Liver (tissue), 9 donors: Measurements from ENCODE around the gene ANKLE1. TPM values are rescaled to one million over a fixed set of nuclear protein-coding genes. Genes with fewer than 3 reads are reported as not detected.

Source experiments
- DNase-seq: peaks from one replicate; pipeline ENCODE4 v3.0.0-alpha.2; 2017; ENCODE audit warnings: low spot score
- H3K27ac ChIP-seq, 2 donors: one replicate each; pipeline ENCODE4 v1.7.0; 2013; ENCODE audit warnings: inconsistent platforms in 2 of 2, low read length in 2 of 2, control low read depth in 1 of 2, low read depth in 1 of 2, mild to moderate bottlenecking in 1 of 2
- H3K27me3 ChIP-seq, 4 donors: one replicate each; pipeline versions ENCODE4 v1.6.1 to v1.7.0; 2013; ENCODE audit warnings: low read length in 3 of 4, inconsistent platforms in 1 of 4, mild to moderate bottlenecking in 1 of 4, moderate library complexity in 1 of 4; ENCODE audit not compliant: control insufficient read depth in 4 of 4, insufficient read depth in 4 of 4
- H3K36me3 ChIP-seq, 4 donors: one replicate each; pipeline versions ENCODE4 v1.6.1 to v1.7.0; 2013; ENCODE audit warnings: low read length in 3 of 4, mild to moderate bottlenecking in 3 of 4, low read depth in 1 of 4, moderate library complexity in 1 of 4; ENCODE audit not compliant: control insufficient read depth in 4 of 4, insufficient read depth in 3 of 4
- H3K4me1 ChIP-seq, 4 donors: one replicate each; pipeline versions ENCODE4 v1.6.1 to v1.7.0; 2013; ENCODE audit warnings: low read length in 3 of 4, mild to moderate bottlenecking in 3 of 4, moderate library complexity in 1 of 4; ENCODE audit not compliant: control insufficient read depth in 4 of 4, insufficient read depth in 4 of 4
- H3K4me3 ChIP-seq, 3 donors: one replicate each; pipeline versions ENCODE4 v1.6.1 to v1.7.0; 2013; ENCODE audit warnings: low read length in 3 of 3, control low read depth in 1 of 3, low read depth in 1 of 3, mild to moderate bottlenecking in 1 of 3
- H3K9ac ChIP-seq, 2 donors: one replicate each; pipeline ENCODE4 v1.7.0; 2013; ENCODE audit warnings: low read length in 2 of 2, mild to moderate bottlenecking in 2 of 2, moderate library complexity in 2 of 2, control low read depth in 1 of 2, low read depth in 1 of 2
- H3K9me3 ChIP-seq, 4 donors: one replicate each; pipeline versions ENCODE4 v1.6.1 to v1.7.0; 2013; ENCODE audit warnings: low read length in 3 of 4; ENCODE audit not compliant: control insufficient read depth in 4 of 4
- ATF3 ChIP-seq: IDR thresholded peaks from 2 replicates; pipeline ENCODE4 v1.6.1; 2016; ENCODE audit warnings: antibody characterized with exemption
- EGR1 ChIP-seq, 2 donors: IDR thresholded peaks; 2 replicates each; pipeline ENCODE4 v1.6.1; 2016 to 2018; ENCODE audit warnings: antibody characterized with exemption in 2 of 2, low read depth in 2 of 2
- FOXA1 ChIP-seq: IDR thresholded peaks from 2 replicates; pipeline ENCODE4 v1.6.1; 2016; ENCODE audit warnings: antibody characterized with exemption
- FOXA2 ChIP-seq: IDR thresholded peaks from 2 replicates; pipeline ENCODE4 v1.6.1; 2016; ENCODE audit warnings: antibody characterized with exemption
- GABPA ChIP-seq, 2 donors: IDR thresholded peaks in 1 of 2; conservative IDR thresholded peaks in 1 of 2; 2 replicates each; pipeline ENCODE4 v1.6.1; 2016; ENCODE audit warnings: antibody characterized with exemption in 2 of 2, mild to moderate bottlenecking in 1 of 2, moderate library complexity in 1 of 2
- HNF4A ChIP-seq, 2 donors: conservative IDR thresholded peaks; 2 replicates each; pipeline ENCODE4 v1.6.1; 2016; ENCODE audit warnings: antibody characterized with exemption in 2 of 2, mild to moderate bottlenecking in 2 of 2
- HNF4G ChIP-seq: IDR thresholded peaks from 2 replicates; pipeline ENCODE4 v1.6.1; 2016; ENCODE audit warnings: antibody characterized with exemption
- JUND ChIP-seq, 2 donors: IDR thresholded peaks; 2 replicates each; pipeline ENCODE4 v1.6.1; 2016; ENCODE audit warnings: antibody characterized with exemption in 2 of 2
- NR2F2 ChIP-seq: IDR thresholded peaks from 2 replicates; pipeline ENCODE4 v1.6.1; 2016; ENCODE audit warnings: antibody characterized with exemption
- RAD21 ChIP-seq, 2 donors: IDR thresholded peaks; 2 replicates each; pipeline ENCODE4 v1.6.1; 2016; ENCODE audit warnings: antibody characterized with exemption in 2 of 2, mild to moderate bottlenecking in 2 of 2
- REST ChIP-seq: IDR thresholded peaks from 2 replicates; pipeline ENCODE4 v1.6.1; 2016; ENCODE audit warnings: antibody characterized with exemption, mild to moderate bottlenecking
- SP1 ChIP-seq: IDR thresholded peaks from 2 replicates; pipeline ENCODE4 v1.6.1; 2018; ENCODE audit warnings: antibody characterized with exemption, mild to moderate bottlenecking
- TAF1 ChIP-seq: conservative IDR thresholded peaks from 2 replicates; pipeline ENCODE4 v1.6.1; 2016; ENCODE audit warnings: antibody characterized with exemption, mild to moderate bottlenecking
- YY1 ChIP-seq: IDR thresholded peaks from 2 replicates; pipeline ENCODE4 v1.6.1; 2016; ENCODE audit warnings: antibody characterized with exemption, mild to moderate bottlenecking
- WGBS: extraction: QIAGEN DNeasy Blood & Tissue Kit; methylation state at CpG from one replicate; pipeline ENCODE4 v1.1.7; 2013; 5-methylcytosine and 5-hydroxymethylcytosine counted together
- polyA plus RNA-seq, 2 donors: library from polyadenylated mRNA; stranded (reverse) in 1 of 2; unstranded in 1 of 2; fragments of 200-250 nt in 1 of 2; fragments of >200 nt in 1 of 2; fragmentation: Nextera tagmentation in 1 of 2; extraction: Ambion mirVana in 1 of 2; gene quantifications; one replicate each; pipeline versions ENCODE4 v1.2.1 to v1.2.3, GENCODE V29; 2013 to 2015
- total RNA-seq, 2 donors: library from RNA; depleted of rRNA; stranded (reverse); fragments of >200 nt; gene quantifications; one replicate each; pipeline ENCODE4 v1.2.3, GENCODE V29; 2014
- TF ChIP-seq, protein P1 (sequence below): fragments of 150-350 bp; IDR thresholded peaks from 2 replicates; pipeline ENCODE4 v1.5.1; 2017; ENCODE audit warnings: improper control_type of control experiment, low read depth, low read length; ENCODE audit not compliant: missing input control
- donor health status: healthy.
- donor health status: healthy.
- donor health status: healthy.
- donor health status: healthy.
- donor health status: healthy.

ANKLE1 gene
- total and polyA plus RNA-seq, 4 donors: 0.10 to 43.2 (median 0.29) TPM

- no peak for DNase-seq
- Histone ChIP-seq H3K4me1 (peaks cover 15 to 32% (median 21%) of the 10 kb centered on the region in 4 donors), H3K4me3 (no peak overlapping the region), H3K9me3 (no peaks in the 10 kb centered on the region), H3K27me3 (no peaks in the 10 kb centered on the region), H3K27ac (no peak overlapping the region), H3K36me3 (no peaks in the 10 kb centered on the region), H3K9ac (no peak overlapping the region)
- TF ChIP-seq JUND (IDR thresholded peaks at IDR 0.05): no peak
- TF ChIP-seq FOXA2: no peak
- no peak for TF ChIP-seq REST
- TF ChIP-seq HNF4A (conservative IDR thresholded peaks at IDR 0.05): no peak
- no peak for TF ChIP-seq ATF3
- TF ChIP-seq EGR1 (IDR thresholded peaks at IDR 0.05; ENCODE audit: low read depth in 2 of 2): no peak
- WGBS: 68% methylated on average over 51 of the region's 51 CpGs
Measured at GRCh38 chr19:17329366-17330261, 47.9 kb downstream of the ANKLE1 start.

DNA sequence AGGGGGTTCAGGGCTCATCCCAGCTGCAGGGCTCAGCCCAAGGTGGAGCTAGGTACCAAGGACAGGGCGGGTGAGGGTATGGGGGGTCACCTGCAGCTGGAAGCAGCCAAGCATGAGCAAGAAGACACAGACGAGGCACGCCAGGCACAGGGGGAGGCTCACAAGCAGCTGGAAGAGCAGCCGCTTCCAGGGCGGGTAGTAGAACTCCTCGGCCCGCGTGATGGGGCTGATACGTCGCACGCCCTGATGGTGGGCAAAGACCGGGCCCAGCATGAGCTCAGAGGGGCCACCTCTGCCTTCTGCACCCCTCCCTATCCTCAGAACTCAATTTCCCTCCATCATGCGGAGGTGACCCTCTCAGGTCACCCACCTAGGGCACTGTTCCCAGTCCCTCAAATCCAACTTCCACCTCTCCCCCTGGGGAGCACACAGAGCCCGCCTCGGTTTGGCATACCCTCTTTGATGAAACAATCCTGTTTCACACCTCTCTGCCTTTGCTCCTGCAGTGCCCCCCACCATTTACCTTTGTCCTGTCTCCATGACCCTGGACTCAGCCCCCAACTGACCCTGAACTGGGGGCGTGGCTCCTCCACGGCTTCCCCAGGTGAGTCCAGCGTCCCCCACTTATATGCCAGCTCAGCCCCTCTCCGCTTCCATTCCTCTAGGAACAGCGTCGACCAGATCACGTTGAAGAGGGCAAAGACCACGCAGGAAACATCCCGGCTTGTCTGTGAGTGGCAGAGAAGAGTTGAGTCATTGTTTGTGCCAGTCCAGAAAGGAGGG is 48.8 kb downstream of the ANKLE1 start:
- no peaks in the 10 kb centered on the region for H3K27me3 ChIP-seq
- peaks cover 15 to 31% (median 24%) of the 10 kb centered on the region in 4 donors for H3K4me1 ChIP-seq
- 94% methylated on average over 24 of the region's 24 CpGs for WGBS
- no peak for DNase-seq
- H3K4me3 ChIP-seq: no peak overlapping the region
- H3K9ac ChIP-seq: no peak overlapping the region
- no peak overlapping the region for H3K27ac ChIP-seq
- H3K36me3 ChIP-seq: no peaks in the 10 kb centered on the region
- no peak for TF ChIP-seq NR2F2
- no peaks in the 10 kb centered on the region for H3K9me3 ChIP-seq

DNA sequence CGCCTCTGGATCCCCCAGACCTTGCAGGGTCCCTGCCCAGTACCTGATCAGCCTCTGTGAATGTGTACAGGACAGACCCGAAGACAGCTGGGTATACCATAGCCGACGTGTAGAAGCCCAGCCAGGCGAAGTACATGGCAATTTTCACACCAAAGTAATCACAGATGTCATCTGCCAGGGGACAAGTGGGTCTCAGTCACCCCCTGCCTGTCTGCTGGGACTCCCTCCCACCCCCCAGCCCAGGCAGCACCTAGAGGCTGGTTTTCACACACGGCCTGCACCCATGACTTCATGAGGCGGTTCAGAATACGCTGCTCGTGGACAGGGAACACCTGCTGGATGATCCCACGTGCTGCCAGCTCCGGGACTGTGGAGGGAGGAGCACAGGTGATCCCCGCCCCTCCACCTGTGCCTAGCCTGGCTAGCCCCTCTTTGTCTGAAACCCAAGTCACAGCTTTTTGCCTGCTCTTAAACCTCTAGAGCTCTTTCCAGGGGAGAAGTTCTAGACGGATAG is 49.4 kb downstream of the ANKLE1 start:
- DNase-seq: no peak
- Histone ChIP-seq H3K27me3 (no peaks in the 10 kb centered on the region), H3K4me1 (peaks cover 14 to 25% (median 18%) of the 10 kb centered on the region in 4 donors), H3K27ac (no peak overlapping the region), H3K9ac (no peak overlapping the region), H3K4me3 (no peak overlapping the region), H3K36me3 (no peaks in the 10 kb centered on the region), H3K9me3 (no peaks in the 10 kb centered on the region)
- WGBS: 90% methylated on average over 13 of the region's 13 CpGs
- TF ChIP-seq ATF3: no peak
- TF ChIP-seq, protein P1, sequence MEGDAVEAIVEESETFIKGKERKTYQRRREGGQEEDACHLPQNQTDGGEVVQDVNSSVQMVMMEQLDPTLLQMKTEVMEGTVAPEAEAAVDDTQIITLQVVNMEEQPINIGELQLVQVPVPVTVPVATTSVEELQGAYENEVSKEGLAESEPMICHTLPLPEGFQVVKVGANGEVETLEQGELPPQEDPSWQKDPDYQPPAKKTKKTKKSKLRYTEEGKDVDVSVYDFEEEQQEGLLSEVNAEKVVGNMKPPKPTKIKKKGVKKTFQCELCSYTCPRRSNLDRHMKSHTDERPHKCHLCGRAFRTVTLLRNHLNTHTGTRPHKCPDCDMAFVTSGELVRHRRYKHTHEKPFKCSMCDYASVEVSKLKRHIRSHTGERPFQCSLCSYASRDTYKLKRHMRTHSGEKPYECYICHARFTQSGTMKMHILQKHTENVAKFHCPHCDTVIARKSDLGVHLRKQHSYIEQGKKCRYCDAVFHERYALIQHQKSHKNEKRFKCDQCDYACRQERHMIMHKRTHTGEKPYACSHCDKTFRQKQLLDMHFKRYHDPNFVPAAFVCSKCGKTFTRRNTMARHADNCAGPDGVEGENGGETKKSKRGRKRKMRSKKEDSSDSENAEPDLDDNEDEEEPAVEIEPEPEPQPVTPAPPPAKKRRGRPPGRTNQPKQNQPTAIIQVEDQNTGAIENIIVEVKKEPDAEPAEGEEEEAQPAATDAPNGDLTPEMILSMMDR: no peak
- TF ChIP-seq TAF1: no peak
- TF ChIP-seq RAD21 (IDR thresholded peaks at IDR 0.05): no peak
- no peak for TF ChIP-seq HNF4A (conservative IDR thresholded peaks at IDR 0.05)
- no peak for TF ChIP-seq SP1
- TF ChIP-seq FOXA1: no peak
- TF ChIP-seq HNF4G: no peak
- TF ChIP-seq GABPA (IDR thresholded peaks at IDR 0.05 in 1 of 2, conservative IDR thresholded peaks at IDR 0.05 in 1 of 2): no peak
- TF ChIP-seq NR2F2: no peak
- TF ChIP-seq JUND (IDR thresholded peaks at IDR 0.05): no peak
- TF ChIP-seq REST: no peak
- no peak for TF ChIP-seq EGR1 (IDR thresholded peaks at IDR 0.05; ENCODE audit: low read depth in 2 of 2)
- no peak for TF ChIP-seq YY1
